SK-N-SH treated with all-trans-retinoic acid at 6 μM for 48 hours (cell line): ENCODE results near the gene MYO3A.
"Not testable (repeated sequence)": the region's sequence is repeated elsewhere in the genome, so short reads cannot be mapped to it uniquely, and the experiment has no call there.

Experiments
- ATAC-seq: fragments of 200-7000 bp; cut with Tn5 transposase; 3 replicates; pipeline ENCODE4 v1.9.1; 2020; ENCODE audit warnings: mild to moderate bottlenecking, moderate library complexity
- ARNTL ChIP-seq: fragments of 450-650 bp; formaldehyde crosslinking; IDR thresholded peaks from 2 replicates; pipeline ENCODE4 v1.5.0; 2020; ENCODE audit warnings: low read depth, mild to moderate bottlenecking, moderate library complexity, borderline replicate concordance
- BACH2 ChIP-seq: fragments of 250-450 bp; sonication (Bioruptor Pico); IDR thresholded peaks from 2 replicates; pipeline ENCODE4 v1.9.0; 2021; ENCODE audit warnings: mild to moderate bottlenecking, borderline replicate concordance
- CREB5 ChIP-seq: fragments of 250-450 bp; sonication (Bioruptor Pico); IDR thresholded peaks from 2 replicates; pipeline ENCODE4 v1.5.1; 2020; ENCODE audit warnings: low read depth, mild to moderate bottlenecking, moderate library complexity
- CSDC2 ChIP-seq: fragments of 250-450 bp; sonication (Bioruptor Pico); IDR thresholded peaks from 2 replicates; pipeline ENCODE4 v1.5.0; 2020; ENCODE audit warnings: mild to moderate bottlenecking, moderate library complexity
- ESRRG ChIP-seq: fragments of 250-450 bp; sonication (Bioruptor Pico); IDR thresholded peaks from 2 replicates; pipeline ENCODE4 v1.6.1; 2021; ENCODE audit warnings: mild to moderate bottlenecking
- GLIS3 ChIP-seq: fragments of 250-450 bp; sonication (Bioruptor Pico); IDR thresholded peaks from 2 replicates; pipeline ENCODE4 v1.5.0; 2020; ENCODE audit warnings: mild to moderate bottlenecking, moderate library complexity
- ISL1 ChIP-seq: fragments of 250-450 bp; sonication (Bioruptor Pico); IDR thresholded peaks from 2 replicates; pipeline ENCODE4 v2.1.2; 2022; ENCODE audit warnings: mild to moderate bottlenecking, moderate library complexity
- OSR1 ChIP-seq: fragments of 250-450 bp; sonication (Bioruptor Pico); IDR thresholded peaks from 2 replicates; pipeline ENCODE4 v1.8.0; 2022; ENCODE audit warnings: moderate library complexity, mild to moderate bottlenecking, inconsistent platforms
- PATZ1 ChIP-seq: fragments of 250-450 bp; sonication (Bioruptor Pico); IDR thresholded peaks from 2 replicates; pipeline ENCODE4 v1.8.0; 2020; ENCODE audit warnings: mild to moderate bottlenecking, moderate library complexity, borderline replicate concordance
- PPARA ChIP-seq: fragments of 250-450 bp; sonication (Bioruptor Pico); IDR thresholded peaks from 2 replicates; pipeline ENCODE4 v1.5.0; 2020; ENCODE audit warnings: mild to moderate bottlenecking, borderline replicate concordance
- RARB ChIP-seq: fragments of 250-450 bp; sonication (Bioruptor Pico); IDR thresholded peaks from 2 replicates; pipeline ENCODE4 v1.8.0; 2021; ENCODE audit warnings: mild to moderate bottlenecking, moderate library complexity
- SNAI2 ChIP-seq: fragments of 250-450 bp; sonication (Bioruptor Pico); IDR thresholded peaks from 2 replicates; pipeline ENCODE4 v1.5.0; 2020; ENCODE audit warnings: mild to moderate bottlenecking, moderate library complexity
- TCF4 ChIP-seq: fragments of 250-450 bp; sonication (Bioruptor Pico); IDR thresholded peaks from 2 replicates; pipeline ENCODE4 v1.8.0; 2021; ENCODE audit warnings: mild to moderate bottlenecking, moderate library complexity, borderline replicate concordance
- TOX ChIP-seq: fragments of 250-450 bp; sonication (Bioruptor Pico); IDR thresholded peaks from 2 replicates; pipeline ENCODE4 v1.8.0; 2021; ENCODE audit warnings: mild to moderate bottlenecking, moderate library complexity, borderline replicate concordance
- TSHZ2 ChIP-seq: fragments of 250-450 bp; sonication (Bioruptor Pico); IDR thresholded peaks from 2 replicates; pipeline ENCODE4 v1.5.0; 2020; ENCODE audit warnings: mild to moderate bottlenecking, moderate library complexity
- ZC3H10 ChIP-seq: fragments of 250-450 bp; sonication (Bioruptor Pico); IDR thresholded peaks from 2 replicates; pipeline ENCODE4 v1.5.1; 2021; ENCODE audit warnings: mild to moderate bottlenecking, moderate library complexity
- ZFP3 ChIP-seq: fragments of 250-450 bp; sonication (Bioruptor Pico); IDR thresholded peaks from 2 replicates; pipeline ENCODE4 v1.5.0; 2020; ENCODE audit warnings: mild to moderate bottlenecking, moderate library complexity
- ZFP30 ChIP-seq: fragments of 450-650 bp; formaldehyde crosslinking; IDR thresholded peaks from 2 replicates; pipeline ENCODE4 v1.5.0; 2022; ENCODE audit warnings: mild to moderate bottlenecking, moderate library complexity
- ZNF565 ChIP-seq: fragments of 450-650 bp; formaldehyde crosslinking; conservative IDR thresholded peaks from 2 replicates; pipeline ENCODE4 v1.5.0; 2020; ENCODE audit warnings: low read depth, mild to moderate bottlenecking, moderate library complexity
- ZNF70 ChIP-seq: fragments of 450-650 bp; formaldehyde crosslinking; IDR thresholded peaks from 2 replicates; pipeline ENCODE4 v1.5.0; 2020; ENCODE audit warnings: mild to moderate bottlenecking, moderate library complexity
- TF ChIP-seq, protein P1 (sequence below): fragments of 250-450 bp; sonication (Bioruptor Pico); IDR thresholded peaks from 2 replicates; pipeline ENCODE4 v1.5.1; 2021; ENCODE audit warnings: mild to moderate bottlenecking, moderate library complexity

Gene MYO3A

GRCh38 chr10:26046073-26046700 lies 112.2 kb downstream of the MYO3A start:
- TF ChIP-seq ESRRG: no peak
- no peak for TF ChIP-seq BACH2 (CRISPR knock-in tag)
- no peak for TF ChIP-seq ZNF565
- TF ChIP-seq PPARA (CRISPR knock-in tag): no peak
- no peak for TF ChIP-seq GLIS3
- TF ChIP-seq ARNTL (CRISPR knock-in tag): no peak
- no peak for TF ChIP-seq ISL1
- no peak for TF ChIP-seq CSDC2 (CRISPR knock-in tag)
- TF ChIP-seq TCF4 (CRISPR knock-in tag): no peak
- ATAC-seq: no peak

DNA sequence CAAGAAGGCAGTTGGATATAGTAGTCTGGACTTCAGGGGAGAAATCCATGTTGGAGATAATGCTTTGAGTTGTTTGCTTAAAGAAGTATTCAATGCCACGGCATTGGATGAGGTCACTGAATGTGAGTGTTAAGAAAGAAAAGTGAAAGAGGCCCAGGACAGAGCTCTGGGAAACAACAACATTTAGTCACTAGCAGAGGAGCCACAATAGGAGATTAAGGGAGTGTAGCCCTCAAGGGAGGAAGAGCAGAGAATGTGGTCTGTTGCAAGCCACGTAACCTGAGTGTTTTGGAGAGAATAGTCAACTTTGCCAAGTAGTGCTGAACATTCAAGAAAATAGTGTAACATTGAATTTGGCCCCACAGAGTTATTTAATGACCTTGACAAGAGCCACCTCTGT lies 114.7 kb downstream of the MYO3A start:
- TF ChIP-seq RARB (CRISPR knock-in tag) (no peak), ZC3H10 (no peak), CSDC2 (CRISPR knock-in tag) (no peak), ISL1 (no peak), PATZ1 (no peak)
- ATAC-seq: no peak

GRCh38 chr10:26052326-26052725 lies 118.3 kb downstream of the MYO3A start:
- no peak for ATAC-seq
- TF ChIP-seq ZFP3 (no peak), CSDC2 (CRISPR knock-in tag) (no peak), ARNTL (CRISPR knock-in tag) (no peak), ESRRG (no peak), PATZ1 (no peak), ZNF70 (CRISPR knock-in tag) (no peak)
- TF ChIP-seq, protein P1, sequence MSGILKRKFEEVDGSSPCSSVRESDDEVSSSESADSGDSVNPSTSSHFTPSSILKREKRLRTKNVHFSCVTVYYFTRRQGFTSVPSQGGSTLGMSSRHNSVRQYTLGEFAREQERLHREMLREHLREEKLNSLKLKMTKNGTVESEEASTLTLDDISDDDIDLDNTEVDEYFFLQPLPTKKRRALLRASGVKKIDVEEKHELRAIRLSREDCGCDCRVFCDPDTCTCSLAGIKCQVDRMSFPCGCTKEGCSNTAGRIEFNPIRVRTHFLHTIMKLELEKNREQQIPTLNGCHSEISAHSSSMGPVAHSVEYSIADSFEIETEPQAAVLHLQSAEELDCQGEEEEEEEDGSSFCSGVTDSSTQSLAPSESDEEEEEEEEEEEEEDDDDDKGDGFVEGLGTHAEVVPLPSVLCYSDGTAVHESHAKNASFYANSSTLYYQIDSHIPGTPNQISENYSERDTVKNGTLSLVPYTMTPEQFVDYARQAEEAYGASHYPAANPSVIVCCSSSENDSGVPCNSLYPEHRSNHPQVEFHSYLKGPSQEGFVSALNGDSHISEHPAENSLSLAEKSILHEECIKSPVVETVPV (CRISPR knock-in tag): no peak

DNA sequence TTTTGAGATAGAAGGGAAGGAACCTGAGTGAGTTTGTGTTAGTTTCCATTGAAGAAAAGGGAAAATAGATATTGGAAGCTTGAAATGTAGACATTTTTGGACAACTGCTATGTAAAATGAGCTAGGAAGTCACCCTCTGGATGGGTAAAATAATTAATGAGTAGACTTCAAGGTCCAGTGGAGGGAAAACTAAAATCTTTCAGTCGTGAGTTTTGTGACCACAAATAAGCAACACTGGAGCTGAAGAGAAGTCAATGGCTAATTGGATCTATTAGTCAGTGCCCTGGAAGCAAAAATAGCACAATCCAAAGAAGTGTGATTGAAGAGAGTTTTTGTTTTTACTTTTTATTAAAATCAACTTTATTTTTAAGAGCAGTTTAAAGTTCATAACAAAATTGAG lies 123.4 kb downstream of the MYO3A start:
- no peak for TF ChIP-seq CREB5 (CRISPR knock-in tag)
- TF ChIP-seq GLIS3: no peak
- no peak for TF ChIP-seq TOX (CRISPR knock-in tag)
- no peak for ATAC-seq

- ATAC-seq: no peak
- TF ChIP-seq ARNTL (CRISPR knock-in tag): no peak
Observed at GRCh38 chr10:26064106-26064505, 130.1 kb downstream of the MYO3A start.

DNA sequence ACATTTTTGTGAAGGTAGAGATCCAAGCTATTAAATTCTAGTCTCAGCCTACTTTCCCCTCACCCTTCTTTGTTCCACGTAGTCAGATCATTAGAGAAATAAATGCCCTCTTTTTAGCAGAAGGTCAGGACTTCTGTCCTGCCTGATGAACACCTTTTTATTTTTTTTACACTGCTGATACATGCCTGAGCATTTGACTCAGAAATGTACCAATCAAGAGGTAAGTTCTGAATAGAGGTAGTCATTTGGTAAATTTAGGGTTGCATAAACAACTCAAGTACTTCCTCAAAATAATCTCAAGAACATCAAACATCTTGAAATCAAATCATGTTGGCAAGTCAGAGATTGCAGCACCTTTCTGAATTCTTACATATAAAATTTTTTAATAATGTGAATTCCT lies 133.7 kb downstream of the MYO3A start:
- ATAC-seq: no peak
- TF ChIP-seq ZNF70 (CRISPR knock-in tag): no peak
- no peak for TF ChIP-seq TSHZ2 (CRISPR knock-in tag)
- TF ChIP-seq ISL1: no peak
- no peak for TF ChIP-seq TCF4 (CRISPR knock-in tag)
- TF ChIP-seq CSDC2 (CRISPR knock-in tag): no peak
- TF ChIP-seq PPARA (CRISPR knock-in tag): no peak
- TF ChIP-seq ZFP3: no peak
- TF ChIP-seq ARNTL (CRISPR knock-in tag): no peak
- TF ChIP-seq SNAI2: no peak
- no peak for TF ChIP-seq RARB (CRISPR knock-in tag)
- no peak for TF ChIP-seq ZNF565
- no peak for TF ChIP-seq PATZ1
- TF ChIP-seq ESRRG: no peak
- TF ChIP-seq TOX (CRISPR knock-in tag): no peak
- no peak for TF ChIP-seq ZFP30 (CRISPR knock-in tag)
- TF ChIP-seq OSR1 (CRISPR knock-in tag): no peak
- TF ChIP-seq ZC3H10: no peak
- TF ChIP-seq GLIS3: no peak

DNA sequence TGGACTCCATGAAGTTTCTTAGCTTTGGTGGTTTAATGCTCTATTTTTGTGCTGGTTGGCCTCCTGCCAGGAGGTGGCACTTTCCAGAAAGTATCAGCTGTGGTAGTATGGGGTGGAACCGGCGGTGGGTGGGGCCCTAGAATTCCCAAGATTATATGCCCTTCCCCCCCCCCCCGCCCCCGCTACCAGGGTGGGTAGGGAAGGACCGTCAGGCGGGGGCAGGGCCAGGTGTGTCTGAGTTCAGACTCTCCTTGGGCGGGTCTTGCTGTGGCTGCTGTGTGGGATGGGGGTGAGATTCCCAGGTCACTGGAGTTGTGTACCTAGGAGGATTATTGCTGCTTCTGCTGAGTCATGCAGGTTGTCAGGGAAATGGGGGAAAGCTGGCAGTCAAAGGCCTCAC lies 146.9 kb downstream of the MYO3A start:
- ATAC-seq: not testable (repeated sequence)
